AG08395 (cell line): ENCODE measurements around the gene CPAMD8.

Source experiments
- DNase-seq: peaks from one replicate; pipeline ENCODE4 v3.0.0; 2012; ENCODE audit warnings: mixed read lengths, low spot score

CPAMD8 gene

DNA sequence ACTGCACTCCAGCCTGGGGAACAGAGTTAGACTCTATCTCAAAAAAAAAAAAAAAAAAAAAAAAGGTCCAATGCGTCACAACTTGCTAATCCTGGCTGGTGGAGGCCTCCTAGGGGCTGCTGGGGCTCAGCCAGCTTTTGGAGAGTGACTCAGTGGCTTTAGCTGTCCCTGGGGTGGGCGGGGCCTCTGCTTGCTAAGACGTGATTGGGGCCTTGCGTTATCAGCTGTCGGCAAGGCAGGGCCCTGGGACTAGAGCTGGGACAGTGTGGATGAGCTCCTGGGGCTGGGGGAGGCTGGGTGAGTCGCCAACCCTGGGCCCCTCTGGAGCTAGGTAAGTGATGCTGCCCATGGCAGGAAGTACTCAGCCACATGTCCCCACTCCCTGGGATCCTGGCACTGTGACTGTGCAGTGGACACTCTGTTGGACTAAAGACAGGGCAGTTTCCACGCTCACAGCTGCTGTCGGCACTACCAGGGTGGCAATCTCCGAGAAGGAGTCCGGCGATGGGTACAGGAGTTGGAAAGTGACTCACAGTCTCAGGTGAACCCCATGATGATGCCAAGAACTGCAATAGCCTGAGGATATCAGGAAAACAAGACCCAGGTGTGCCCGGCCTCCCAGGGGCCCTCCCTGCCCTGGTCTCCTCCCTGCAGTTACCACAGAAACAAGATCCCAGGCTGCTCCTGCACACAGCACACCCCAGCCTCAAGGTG, 105.6 kb downstream of the CPAMD8 start:
- peak; percentile 77 for DNase-seq

DNA sequence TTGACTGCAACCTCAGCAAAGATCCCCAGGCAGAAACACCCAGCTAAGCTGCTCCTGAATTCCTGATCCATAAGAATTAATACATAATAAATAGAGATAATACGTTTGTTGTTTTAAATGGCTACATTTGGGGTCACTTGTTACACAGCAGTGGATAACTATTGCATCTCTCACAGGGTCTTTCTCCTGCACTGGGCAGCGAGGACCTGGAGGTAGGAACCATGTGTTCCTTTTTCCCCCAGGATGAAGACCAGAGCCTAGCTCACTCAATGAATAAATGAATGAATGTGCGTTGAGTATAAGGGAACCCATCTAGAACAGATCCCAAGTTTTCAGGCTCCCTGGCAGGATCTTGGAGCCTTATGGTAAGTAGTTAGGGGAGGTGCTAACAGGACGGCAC, 107.1 kb downstream of the CPAMD8 start:
- DNase-seq, result no peak

DNA sequence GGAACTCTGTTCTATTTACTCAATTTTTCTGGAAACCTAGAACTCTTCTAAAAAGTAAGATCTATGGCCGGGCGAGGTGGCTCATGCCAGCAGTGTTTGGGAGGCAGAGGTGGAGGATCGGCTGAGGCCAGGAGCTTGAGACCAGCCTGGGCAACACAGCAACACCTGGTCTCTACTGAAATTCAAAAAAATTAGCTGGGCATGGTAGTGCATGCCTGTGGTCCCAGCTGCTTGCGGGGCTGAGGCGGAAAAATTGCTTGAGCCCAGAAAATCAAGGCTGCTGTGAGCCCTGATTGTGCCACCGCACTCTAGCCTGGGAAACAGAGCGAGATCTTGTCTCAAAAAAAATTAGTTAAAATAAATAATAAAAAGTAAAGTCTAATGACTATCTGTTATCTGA, 109.2 kb downstream of the CPAMD8 start:
- DNase-seq, result no peak

DNA sequence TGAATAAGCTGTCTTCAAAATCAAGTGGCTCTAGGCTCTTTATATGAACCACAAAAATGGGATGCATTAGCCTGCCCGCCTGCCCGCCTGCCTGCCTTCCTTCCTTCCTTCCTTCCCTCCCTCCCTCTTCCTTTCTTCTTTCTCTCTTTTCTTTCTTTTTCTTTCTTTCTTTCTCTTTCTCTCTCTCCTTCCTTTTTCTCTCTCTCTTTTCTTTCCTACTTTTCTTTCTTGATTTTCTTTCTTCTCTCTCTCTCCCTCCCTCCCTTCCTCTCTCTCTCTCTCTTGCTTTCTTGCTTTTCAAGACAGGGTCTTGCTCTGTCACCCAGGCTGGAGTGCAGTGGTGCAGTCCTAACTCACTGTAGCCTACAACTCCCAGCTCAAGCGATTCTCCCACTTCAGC, 110.9 kb downstream of the CPAMD8 start:
- no peak for DNase-seq

DNA sequence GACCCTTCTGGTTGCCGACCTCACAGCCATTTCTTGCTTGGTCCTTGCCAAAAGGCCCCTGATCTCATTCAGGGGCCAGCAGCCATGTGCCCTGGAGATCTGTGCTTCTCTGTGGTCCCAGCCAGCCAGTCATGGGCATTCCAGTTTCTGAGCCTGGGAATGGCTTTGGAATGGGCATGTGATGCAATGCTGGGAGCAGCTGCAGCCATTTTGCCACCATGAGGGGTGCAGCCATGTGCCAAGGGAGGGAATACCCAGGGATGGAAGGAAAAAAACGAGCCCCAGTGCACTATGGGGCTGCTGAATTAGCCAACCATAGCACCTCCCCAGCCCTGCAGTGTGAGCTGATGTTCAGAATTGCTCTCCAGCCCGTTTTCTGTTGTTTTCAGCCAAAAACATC, 111.5 kb downstream of the CPAMD8 start:
- DNase-seq, result no peak

DNA sequence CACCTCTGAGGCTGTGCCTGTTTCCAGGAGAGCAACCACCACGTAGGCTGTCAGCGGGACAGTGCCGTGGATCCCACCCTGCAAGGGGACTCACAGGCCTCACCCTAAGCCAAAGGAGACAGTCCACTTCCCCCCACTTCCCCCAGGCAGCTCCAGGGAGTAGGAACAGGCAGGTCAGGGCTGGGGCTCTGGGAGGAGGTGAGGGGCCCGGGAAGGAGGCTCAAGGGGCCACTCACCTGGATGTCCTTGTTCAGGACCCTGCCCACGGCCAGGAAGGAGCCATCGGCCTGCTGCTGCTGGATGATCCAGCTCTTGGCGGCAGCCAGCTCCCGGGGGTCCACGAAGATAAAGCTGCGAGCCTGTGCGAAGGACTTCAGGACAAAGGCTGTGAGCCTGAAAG, 112.2 kb downstream of the CPAMD8 start:
- no peak for DNase-seq

DNA sequence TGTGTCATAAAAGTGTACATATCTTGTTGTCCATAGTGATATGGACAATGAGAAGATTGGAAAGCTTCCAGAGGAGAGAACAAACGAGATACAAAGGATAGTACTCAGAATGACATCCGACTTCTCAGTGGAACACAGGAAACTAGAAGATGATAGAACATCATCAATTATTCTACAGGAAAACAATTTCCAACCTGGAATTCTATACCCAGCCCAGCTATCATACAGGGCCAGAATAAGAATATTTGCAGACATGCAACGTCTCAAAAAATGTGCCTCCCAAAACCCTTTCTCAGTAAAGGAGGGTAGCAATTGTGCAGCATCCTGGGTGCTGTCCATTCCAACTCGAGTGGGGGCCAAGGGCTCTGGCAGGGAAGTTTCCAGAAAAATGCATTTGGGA, 113.8 kb downstream of the CPAMD8 start:
- no peak for DNase-seq

DNA sequence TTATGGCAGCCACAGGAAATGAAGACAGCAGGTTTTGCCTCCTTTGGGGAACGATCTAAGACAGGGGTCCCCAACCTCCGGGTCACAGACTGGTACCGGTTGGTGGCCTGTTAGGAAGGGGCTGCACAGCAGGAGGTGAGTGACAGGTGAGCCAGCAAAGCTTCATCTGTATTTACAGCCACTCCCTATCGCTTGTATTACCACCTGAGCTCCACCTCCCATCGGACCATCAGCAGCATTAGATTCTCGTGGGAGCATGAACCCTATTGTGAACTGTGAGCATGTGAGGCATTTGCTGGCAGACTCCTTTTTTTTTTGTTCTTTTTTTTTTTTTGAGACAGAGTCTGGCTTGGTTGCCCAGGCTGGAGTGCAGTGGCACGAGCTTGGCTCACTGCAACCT, 115.6 kb downstream of the CPAMD8 start:
- no peak for DNase-seq

DNA sequence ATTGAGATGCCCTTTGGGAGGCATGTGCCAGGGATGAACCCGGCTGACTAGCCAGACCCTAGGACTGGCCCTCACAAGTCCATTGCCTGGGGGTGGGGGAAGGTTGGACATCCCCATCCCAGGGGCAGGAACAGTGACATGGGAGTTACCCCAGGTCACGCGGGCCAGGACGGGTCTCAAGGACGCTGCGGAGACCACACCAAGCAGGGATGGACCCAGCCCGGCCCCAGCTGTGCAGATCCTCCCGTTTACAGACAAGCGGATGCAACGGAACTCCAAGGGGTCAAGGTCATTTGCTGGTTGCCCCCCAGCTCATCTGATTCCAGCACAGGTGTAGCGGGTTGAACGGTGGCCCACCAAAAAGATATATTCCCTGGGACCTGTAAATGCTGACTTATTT, 117.9 kb downstream of the CPAMD8 start:
- DNase-seq, result no peak

DNA sequence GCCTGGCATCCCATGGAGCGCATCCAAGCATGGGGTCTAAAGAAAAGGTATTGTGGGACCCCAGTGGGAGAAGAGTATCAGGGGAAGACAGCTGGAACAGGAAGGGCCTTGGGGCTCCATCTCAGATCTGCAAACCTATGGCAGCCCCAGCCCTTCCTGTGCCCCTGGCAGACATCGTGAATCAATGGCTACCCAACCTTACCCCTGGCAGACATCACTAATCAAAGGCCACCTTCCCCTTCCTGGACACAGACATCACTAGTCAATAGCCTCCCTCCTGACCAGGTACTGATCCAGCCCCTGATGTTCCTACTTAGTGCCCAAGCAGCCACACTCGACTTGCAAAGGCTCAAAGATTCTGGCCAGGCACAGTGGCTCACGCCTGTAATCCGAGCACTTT, 122.0 kb downstream of the CPAMD8 start:
- DNase-seq, result no peak

DNA sequence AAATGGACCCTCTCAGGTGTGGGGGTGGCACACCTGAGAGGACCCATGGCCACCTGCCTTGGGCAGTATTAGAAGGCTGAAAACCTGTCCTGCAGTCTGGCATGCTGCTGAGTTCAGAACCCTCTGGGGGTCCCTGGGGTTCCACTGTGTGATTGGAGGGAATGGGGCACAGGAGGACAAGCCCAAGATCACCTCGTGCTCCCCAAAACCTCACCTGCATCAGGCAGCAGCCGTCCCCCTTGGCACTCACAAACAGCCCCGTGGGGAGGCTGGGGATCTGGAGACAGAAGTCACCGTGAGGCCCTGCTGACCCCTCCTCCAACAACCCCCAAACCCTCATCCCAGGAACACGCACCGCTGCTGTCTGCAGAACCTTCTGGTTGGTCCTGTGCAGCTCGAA, 123.3 kb downstream of the CPAMD8 start:
- DNase-seq, result no peak

DNA sequence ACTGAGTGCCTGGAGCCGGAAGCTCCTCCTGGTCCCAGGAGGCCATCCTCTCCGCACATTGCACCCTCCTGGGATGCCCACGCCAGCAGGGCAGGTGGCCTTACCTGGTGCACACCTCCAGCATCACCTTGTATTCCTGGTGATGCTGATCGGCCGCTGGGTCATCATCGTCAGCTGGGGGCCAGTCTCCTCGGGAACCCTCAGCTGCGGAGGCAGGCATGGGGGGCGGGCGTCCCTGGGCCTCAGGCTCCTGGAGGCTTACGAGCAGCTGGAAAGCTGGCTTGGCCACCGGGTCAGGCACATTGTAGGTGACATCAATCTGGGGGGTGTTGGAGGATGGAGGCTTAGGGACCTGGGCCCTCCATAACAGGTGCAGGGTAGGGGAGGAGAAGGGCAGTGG, 124.1 kb downstream of the CPAMD8 start:
- DNase-seq, result no peak

DNA sequence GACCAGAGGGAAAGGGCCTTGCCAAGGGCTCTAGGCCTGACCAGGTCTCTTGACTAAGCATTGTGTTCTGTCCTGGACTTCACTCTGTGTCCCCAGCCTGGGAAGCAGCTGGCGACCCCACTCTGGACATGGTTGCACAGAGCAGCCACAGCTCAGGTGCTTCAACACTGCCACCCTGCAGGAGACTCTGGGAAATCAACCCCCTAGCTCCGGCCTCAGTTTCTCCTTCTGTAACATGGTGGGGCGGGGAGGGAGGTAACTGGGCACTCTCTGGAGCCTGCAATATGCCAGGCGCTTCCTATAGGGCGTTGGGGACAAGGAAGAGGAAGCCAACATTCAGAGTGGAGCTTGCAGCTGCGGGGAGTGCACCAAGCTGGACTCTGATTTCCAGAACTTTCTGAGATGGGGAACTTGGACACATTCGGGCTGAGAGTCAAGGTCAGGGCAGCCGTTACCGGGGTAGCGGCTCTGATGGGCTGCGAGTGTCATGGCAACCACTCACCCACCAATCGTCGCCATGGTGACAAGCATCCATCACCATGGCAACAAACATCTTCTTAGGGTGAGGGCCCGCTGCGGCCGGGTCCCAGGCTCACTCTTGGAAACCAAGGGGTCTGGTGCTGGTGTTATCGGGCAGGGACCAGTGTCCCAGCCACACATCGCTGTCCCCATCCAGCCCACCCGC, 125.0 kb downstream of the CPAMD8 start:
- DNase-seq, result no peak

DNA sequence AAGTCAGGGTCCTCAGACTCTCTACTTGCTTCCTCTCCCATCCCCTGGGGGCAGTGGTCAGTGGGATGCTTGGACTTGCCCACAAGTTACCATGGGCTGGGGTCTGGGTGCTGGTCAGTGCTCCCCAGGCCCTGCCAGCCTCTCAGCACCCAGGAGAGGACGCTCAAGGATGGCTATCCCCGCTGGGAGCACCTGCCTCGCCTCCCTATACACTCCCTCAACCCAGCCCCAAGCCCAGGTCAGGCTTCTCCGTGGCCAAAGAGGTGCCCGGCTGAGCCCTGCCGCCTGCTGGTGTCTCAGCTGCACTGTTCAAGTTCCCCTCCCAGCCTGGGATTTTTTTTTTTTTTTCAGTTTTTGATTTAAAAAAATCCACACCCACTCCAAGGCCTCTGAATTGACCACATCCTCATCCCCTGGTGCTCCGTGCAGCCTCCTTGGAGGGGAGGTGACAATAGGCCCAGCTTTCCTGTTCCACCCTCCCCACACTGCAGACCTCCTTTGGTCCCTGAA, 127.0 kb downstream of the CPAMD8 start:
- peak; percentile 55 for DNase-seq

DNA sequence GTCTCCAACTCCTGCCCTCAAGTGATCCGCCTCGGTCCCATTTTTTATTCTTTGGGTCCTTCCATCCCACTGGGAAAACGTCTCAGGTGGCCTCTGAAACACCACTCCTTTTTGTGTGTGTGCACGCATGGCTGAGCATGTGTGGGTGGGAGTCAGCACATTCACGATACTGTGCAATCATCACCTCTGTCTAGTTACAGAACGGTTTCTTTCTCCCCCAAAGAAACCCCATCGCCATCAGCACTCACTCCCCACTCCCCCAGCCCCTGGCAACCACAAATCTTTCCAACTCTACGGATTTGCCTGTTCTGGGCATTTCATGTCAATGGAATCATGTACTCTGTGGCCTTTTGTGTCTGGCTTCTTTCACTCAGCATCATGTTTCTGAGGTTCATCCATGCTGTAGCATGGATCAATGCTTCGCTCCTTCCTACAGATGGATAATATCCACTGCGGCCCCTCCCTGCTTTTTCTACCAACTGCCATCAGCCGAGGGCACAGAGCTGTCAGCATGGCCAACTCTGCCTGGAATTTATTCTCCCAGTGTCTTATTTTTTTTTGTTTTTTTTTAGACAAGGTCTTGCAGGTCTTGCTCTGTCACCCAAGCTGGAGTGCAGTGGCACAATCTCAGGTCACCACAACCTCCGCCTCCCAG, 128.1 kb downstream of the CPAMD8 start:
- no peak for DNase-seq

DNA sequence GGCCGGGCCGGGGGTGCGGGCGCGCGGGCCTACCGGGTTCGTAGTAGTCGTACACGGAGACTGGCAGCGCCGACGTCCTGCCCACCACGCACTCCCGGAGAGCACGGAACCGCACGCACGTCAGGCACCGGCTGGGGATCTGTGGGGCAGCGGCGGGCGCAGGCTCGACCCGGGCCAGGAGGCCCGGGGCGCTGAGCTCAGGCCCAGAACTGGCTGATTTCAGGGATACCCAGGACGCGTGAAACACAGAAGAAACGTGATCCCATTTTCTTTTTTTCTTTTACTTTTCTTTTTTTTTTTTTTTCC, 128.8 kb downstream of the CPAMD8 start:
- DNase-seq, result no peak

DNA sequence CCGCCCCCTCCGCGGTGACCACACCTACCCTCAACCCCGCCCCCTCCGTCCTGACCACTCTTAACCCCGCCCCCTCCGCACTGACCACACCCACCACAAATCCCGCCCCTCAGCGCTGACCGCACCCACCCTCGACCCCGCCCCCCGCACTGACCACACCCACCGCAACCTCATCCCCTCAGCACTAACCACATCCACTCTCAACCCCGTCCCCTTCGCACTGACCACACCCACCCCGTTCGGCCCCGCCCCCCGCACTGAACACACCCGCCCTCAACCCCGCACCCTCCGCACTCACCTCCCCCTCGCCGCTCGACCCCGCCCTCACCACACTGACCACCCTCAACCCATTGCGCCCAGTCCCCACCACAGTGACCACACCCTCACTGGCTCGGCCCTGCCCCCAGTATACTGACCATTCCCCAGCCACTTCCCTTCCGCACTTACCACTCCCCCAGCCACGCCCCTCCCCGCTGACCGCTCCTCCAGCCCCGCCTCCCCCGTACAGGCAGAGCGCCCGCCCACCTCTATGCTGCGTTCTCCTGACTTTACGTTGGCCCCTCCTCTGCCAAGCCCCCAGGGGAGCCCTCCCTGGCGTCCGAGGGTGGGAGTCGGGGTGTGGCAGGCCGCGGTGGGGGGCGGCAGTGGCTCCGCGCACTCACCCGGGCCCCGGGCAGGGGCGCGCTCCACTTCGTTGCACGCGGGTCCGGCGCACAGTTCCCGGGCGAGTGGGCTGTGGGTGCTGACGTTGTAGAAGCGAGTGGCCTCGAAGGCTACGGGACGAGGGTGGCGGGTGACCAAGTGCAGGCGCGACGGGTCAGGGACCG, 129.4 kb downstream of the CPAMD8 start:
- DNase-seq, result peak; percentile 99

DNA sequence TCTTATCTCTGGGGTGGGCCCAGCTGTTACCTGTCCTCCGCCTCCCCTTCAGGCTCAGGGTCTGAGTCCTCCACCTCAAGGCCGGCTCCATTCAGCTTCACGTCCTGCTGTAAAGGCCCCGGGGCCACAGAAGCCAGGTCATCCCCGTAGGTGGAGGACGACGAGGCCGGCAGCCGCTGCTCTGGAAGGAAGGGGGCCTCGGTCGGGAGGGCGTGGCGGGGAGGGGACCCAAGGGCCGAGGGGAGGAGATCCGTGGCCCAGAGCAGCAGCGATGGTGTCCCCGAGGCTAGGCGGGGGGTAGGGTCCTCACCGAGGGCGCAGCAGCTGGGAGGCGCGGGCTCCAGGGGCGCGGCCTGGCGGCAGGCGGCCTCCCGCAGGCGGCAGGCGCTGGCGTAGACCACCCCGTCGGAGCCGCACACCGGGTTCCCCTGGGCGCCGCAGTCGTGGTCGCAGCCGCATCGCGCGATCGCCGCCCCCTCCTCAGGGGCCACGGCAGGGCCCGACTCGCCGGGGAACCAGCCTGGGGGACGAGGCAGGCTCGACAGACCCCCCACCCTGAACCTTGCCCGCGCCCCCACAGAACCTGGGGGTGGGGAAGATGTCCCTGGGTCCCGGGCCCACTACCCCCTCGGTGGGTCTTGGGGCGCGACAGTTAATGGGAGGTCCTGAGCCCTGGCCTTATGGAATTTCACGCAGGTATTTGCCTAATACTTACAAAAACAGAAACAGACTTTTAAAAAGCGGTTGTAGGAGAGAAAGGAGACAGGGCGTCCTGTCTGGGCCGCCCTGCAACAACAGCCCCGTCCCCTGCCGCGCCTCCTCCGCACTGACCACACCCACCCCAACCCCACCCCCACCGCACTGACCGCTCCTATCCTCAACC, 130.2 kb downstream of the CPAMD8 start:
- DNase-seq, result no peak

DNA sequence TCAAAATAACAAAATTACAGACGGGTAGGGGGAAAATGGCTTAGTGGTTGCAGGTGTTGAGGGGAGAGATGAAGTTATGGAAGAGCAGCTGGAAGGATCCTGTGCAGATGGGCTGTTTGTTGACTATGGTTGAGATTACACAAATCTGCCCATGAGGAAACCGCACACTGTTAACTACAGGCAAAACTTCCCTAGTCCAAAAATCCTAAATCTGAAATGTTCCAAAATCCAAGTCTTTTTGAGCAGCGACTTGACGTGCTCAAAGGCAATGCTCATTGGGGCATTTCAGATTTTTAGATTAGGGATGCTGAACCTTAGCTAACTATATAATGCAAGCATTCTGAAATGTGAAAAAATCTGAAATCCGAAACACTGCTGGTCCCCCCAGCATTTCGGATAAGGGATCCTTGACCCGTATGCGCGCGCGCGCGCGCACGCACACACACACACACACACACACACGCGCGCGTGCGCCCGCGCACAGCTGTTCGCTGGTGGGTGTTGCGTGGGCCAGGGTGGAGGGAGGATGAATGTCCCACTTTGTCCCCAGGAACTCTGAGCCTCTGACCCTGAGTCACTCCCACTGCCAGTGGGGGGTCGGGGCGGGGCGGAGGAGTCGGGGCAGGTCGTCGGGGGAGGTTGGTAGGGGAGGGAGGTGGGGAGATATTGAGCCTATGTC, 131.0 kb downstream of the CPAMD8 start:
- DNase-seq, result no peak

DNA sequence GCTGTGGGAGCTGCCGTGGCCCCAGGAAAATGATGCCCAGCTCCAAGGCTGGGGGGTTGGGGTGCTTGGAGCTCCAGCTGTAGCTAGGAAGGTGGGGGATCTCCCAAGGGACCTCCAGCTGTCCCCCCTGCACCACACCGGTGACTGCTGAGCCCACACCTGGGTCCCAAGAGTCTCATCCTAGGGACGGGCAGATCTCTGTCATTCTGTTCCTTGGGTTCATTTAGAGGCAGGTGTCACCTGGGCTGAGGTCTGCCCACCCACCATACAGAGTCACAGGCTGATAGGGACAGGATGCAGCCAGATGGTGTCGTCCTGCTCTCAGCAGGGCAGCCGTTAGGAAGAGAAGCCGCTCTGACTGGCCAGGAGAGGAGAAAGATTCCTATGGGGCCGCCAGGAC, 132.5 kb downstream of the CPAMD8 start:
- DNase-seq, result no peak

DNA sequence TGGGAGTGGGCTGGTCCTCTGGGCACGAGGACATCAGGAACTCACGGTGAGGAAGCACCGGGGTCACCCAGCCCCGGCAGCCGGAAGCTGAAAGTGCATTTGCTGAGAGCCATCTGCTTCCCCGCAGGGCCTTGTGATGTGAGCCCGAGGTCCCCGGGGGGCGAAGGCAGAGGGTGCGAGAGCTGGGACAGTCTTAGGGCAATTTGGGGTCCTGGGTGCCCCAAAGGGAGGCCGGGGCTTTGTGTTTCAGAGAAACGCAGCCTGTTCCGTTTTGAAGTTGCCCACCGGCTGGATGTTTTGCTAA, 133.0 kb downstream of the CPAMD8 start:
- DNase-seq, result no peak
